HG02763 (cell line): ENCODE measurements around the gene TCN1.

ENCODE experiments used
- ATAC-seq: cut with Tn5 transposase; IDR thresholded peaks from one replicate; pipeline ENCODE4 v1.9.1; 2021; ENCODE audit warnings: mild to moderate bottlenecking, moderate library complexity; ENCODE audit not compliant: unreplicated experiment

TCN1 gene

GRCh38 chr11:59810189-59810910 is 55.9 kb downstream of the TCN1 start, which contains the start of gene MRPL16:
Gene MRPL16, minus strand, starts transcription at chr11:59810778. Its CDS starts 120 bp downstream, at chr11:59810658.
- ATAC-seq: peak; percentile 97

GRCh38 chr11:59807047-59807610 is 59.2 kb downstream of the TCN1 start:
- ATAC-seq: no peak

GRCh38 chr11:59804061-59804460 is 62.2 kb downstream of the TCN1 start:
- no peak for ATAC-seq
